ENCODE data around the gene BCL2L1. TPM values are rescaled to one million over a fixed set of nuclear protein-coding genes. Genes with fewer than 3 reads are reported as not detected.

BCL2L1 gene
- total RNA-seq, 1 donor from 2014 or later, result 57.2 TPM

- Histone ChIP-seq H3K9me3 (no peaks in the 10 kb centered on the region), H3K27me3 (no peaks in the 10 kb centered on the region), H3K27ac (peak overlapping the region; percentile 21), H3K4me3 (no peak overlapping the region), H3K4me1 (peaks cover 44% of the 10 kb centered on the region), H3K36me3 (no peaks in the 10 kb centered on the region)
- intact Hi-C loops (cut with DNase I), result no loop called here
- no peak for DNase-seq (ENCODE audit: extremely low spot score in 2 of 2)
- TF ChIP-seq POLR2AphosphoS5 (IDR thresholded peaks at IDR 0.05; ENCODE audit: insufficient read depth in 1 of 2, low read depth in 1 of 2) (no peak), CTCF (IDR thresholded peaks at IDR 0.05) (no peak), POLR2A (IDR thresholded peaks at IDR 0.05) (no peak)
Observed at GRCh38 chr20:31693987-31694661, 28.5 kb downstream of the BCL2L1 start.

- intact Hi-C loops (cut with DNase I), result no loop called here
- TF ChIP-seq POLR2AphosphoS5 (IDR thresholded peaks at IDR 0.05; ENCODE audit: insufficient read depth in 1 of 2, low read depth in 1 of 2), result no peak
- TF ChIP-seq POLR2A (IDR thresholded peaks at IDR 0.05), result no peak
- TF ChIP-seq CTCF (IDR thresholded peaks at IDR 0.05), result no peak
- peaks cover 0 to 1% of the 10 kb centered on the region in 2 donors for H3K36me3 ChIP-seq
- no peaks in the 10 kb centered on the region for H3K27me3 ChIP-seq
- DNase-seq (ENCODE audit: extremely low spot score in 2 of 2), result no peak
- H3K9me3 ChIP-seq, result no peaks in the 10 kb centered on the region
- no peak overlapping the region for H3K27ac ChIP-seq
- no peak overlapping the region for H3K4me3 ChIP-seq
- H3K4me1 ChIP-seq, result peaks cover 36% of the 10 kb centered on the region
Observed at GRCh38 chr20:31693402-31693801, 29.3 kb downstream of the BCL2L1 start.

DNA sequence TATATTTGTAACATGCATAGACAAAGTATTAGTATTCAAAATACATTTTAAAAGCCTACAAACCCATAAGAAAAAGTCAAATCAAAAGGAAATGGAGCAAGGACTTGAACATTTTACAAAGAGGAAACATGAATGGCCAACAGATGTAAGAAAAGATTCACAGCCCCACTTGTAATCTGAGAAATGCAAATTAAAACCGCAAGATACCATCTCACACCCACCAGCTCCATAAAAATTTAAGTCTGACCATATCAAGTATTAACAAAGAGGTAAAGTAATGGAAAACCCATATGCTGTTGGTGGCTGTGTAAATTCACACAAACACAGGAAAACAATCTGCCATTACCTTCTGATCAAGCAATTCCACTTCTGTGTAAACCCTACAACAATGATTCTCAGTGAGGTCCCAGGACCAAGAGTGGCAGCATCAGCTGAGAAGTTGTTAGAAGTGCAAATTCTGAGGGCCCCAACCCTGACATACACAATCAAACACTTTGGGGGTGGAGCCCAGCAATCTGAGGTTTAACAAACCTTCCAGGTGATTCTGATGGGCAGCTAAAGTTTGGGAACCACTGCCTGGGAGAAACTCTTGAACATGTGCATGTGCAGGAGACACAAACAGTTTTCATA lies 30.9 kb downstream of the BCL2L1 start:
- H3K27ac ChIP-seq, result no peak overlapping the region
- peaks cover 0 to 6% of the 10 kb centered on the region in 2 donors for H3K36me3 ChIP-seq
- H3K27me3 ChIP-seq, result no peaks in the 10 kb centered on the region
- TF ChIP-seq POLR2AphosphoS5 (IDR thresholded peaks at IDR 0.05; ENCODE audit: insufficient read depth in 1 of 2, low read depth in 1 of 2), result no peak
- no peak for TF ChIP-seq CTCF (IDR thresholded peaks at IDR 0.05)
- no peak for TF ChIP-seq POLR2A (IDR thresholded peaks at IDR 0.05)
- no peak overlapping the region for H3K4me3 ChIP-seq
- peaks cover 30% of the 10 kb centered on the region for H3K4me1 ChIP-seq
- no peak for DNase-seq (ENCODE audit: extremely low spot score in 2 of 2)
- intact Hi-C loops (cut with DNase I), result no loop called here
- no peaks in the 10 kb centered on the region for H3K9me3 ChIP-seq

DNA sequence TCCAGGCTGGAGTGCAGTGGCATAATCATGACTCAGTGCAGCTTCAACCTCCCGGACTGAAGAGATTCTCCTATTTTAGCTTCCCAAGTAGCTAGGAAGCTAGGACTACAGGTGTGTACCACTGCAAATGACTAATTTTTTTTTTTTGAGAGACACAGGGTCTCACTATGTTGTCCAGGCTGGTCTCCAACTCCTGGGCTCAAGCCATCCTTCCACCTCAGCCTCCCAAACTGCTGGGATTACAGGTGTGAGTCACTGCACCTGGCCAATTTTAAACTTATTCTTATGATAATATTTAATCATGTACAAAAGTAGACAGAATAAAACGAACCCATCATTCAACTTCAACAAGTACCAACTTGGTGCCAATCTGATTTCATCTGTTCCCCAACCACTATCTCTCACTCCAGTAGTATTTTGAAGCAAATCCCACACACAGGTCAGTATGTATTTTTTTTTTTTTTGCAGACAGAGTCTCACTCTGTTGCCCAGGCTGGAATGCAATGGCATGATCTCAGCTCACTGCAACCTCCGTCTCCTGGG lies 32.5 kb downstream of the BCL2L1 start:
- no peak for DNase-seq (ENCODE audit: extremely low spot score in 2 of 2)
- Histone ChIP-seq H3K4me3 (no peak overlapping the region), H3K27ac (no peak overlapping the region), H3K36me3 (peaks cover 0 to 6% of the 10 kb centered on the region in 2 donors), H3K9me3 (no peaks in the 10 kb centered on the region), H3K4me1 (peaks cover 21% of the 10 kb centered on the region), H3K27me3 (no peaks in the 10 kb centered on the region)
- intact Hi-C loops (cut with DNase I), result no loop called here
- TF ChIP-seq POLR2AphosphoS5 (IDR thresholded peaks at IDR 0.05; ENCODE audit: insufficient read depth in 1 of 2, low read depth in 1 of 2) (no peak), CTCF (IDR thresholded peaks at IDR 0.05) (no peak), POLR2A (IDR thresholded peaks at IDR 0.05) (no peak)

GRCh38 chr20:31689141-31689540 lies 33.5 kb downstream of the BCL2L1 start:
- H3K36me3 ChIP-seq, result peaks cover 0 to 6% of the 10 kb centered on the region in 2 donors
- TF ChIP-seq POLR2A (IDR thresholded peaks at IDR 0.05), result no peak
- no peak for TF ChIP-seq CTCF (IDR thresholded peaks at IDR 0.05)
- no peak for TF ChIP-seq POLR2AphosphoS5 (IDR thresholded peaks at IDR 0.05; ENCODE audit: insufficient read depth in 1 of 2, low read depth in 1 of 2)
- peaks cover 16% of the 10 kb centered on the region for H3K4me1 ChIP-seq
- H3K9me3 ChIP-seq, result no peaks in the 10 kb centered on the region
- no peak for DNase-seq (ENCODE audit: extremely low spot score in 2 of 2)
- no peaks in the 10 kb centered on the region for H3K27me3 ChIP-seq
- no peak overlapping the region for H3K4me3 ChIP-seq
- intact Hi-C loops (cut with DNase I), result no loop called here
- no peak overlapping the region for H3K27ac ChIP-seq

All from vagina (tissue), 2 donors.